ENCODE measurements around the gene PODXL.

PODXL gene

GRCh38 chr7:131502810-131503508, 53.5 kb downstream of the PODXL start:
- CTCF ChIA-PET, result interaction anchor here (0.7 kb wide), 1 partner anchor 151 kb away, joined by 3 read pairs; no protein-coding TSS in a partner anchor
- POLR2A ChIA-PET, result no interaction called here
- no peak for TF ChIP-seq HDGF (IDR thresholded peaks at IDR 0.05; ENCODE audit: borderline replicate concordance)
- no peak for TF ChIP-seq TARDBP (IDR thresholded peaks at IDR 0.05)
- no peak for TF ChIP-seq LEF1 (IDR thresholded peaks at IDR 0.05; ENCODE audit: borderline replicate concordance)
- TF ChIP-seq FOXM1 (IDR thresholded peaks at IDR 0.05; ENCODE audit: borderline replicate concordance), result no peak
- no peak for DNase-seq (ENCODE audit: extremely low spot score)

- ChIA-PET CTCF (interaction anchor here (0.7 kb wide), 1 partner anchor 152 kb away, joined by 3 read pairs; no protein-coding TSS in a partner anchor), POLR2A (no interaction called here)
- no peak for DNase-seq (ENCODE audit: extremely low spot score)
- TF ChIP-seq HDGF (IDR thresholded peaks at IDR 0.05; ENCODE audit: borderline replicate concordance) (no peak), LEF1 (IDR thresholded peaks at IDR 0.05; ENCODE audit: borderline replicate concordance) (no peak), NFRKB (IDR thresholded peaks at IDR 0.05) (no peak)
Observed at GRCh38 chr7:131501930-131502685, 54.3 kb downstream of the PODXL start.

- TF ChIP-seq SUZ12 (IDR thresholded peaks at IDR 0.05) (no peak), FOXA1 (IDR thresholded peaks at IDR 0.05) (no peak), ELF4 (IDR thresholded peaks at IDR 0.05) (no peak), SP1 (IDR thresholded peaks at IDR 0.05) (no peak), NFRKB (IDR thresholded peaks at IDR 0.05) (no peak), BHLHE40 (IDR thresholded peaks at IDR 0.05; ENCODE audit: borderline replicate concordance) (no peak), ARNT (IDR thresholded peaks at IDR 0.05) (no peak), CTBP1 (IDR thresholded peaks at IDR 0.05; ENCODE audit: borderline replicate concordance) (no peak), PKNOX1 (IDR thresholded peaks at IDR 0.05) (no peak), FOXM1 (IDR thresholded peaks at IDR 0.05; ENCODE audit: borderline replicate concordance) (no peak), LEF1 (IDR thresholded peaks at IDR 0.05; ENCODE audit: borderline replicate concordance) (no peak), L3MBTL2 (conservative IDR thresholded peaks at IDR 0.05) (no peak), ZNF384 (IDR thresholded peaks at IDR 0.05) (no peak), HDGF (IDR thresholded peaks at IDR 0.05; ENCODE audit: borderline replicate concordance) (no peak), TARDBP (IDR thresholded peaks at IDR 0.05) (no peak)
- CTCF ChIA-PET, result interaction anchor here (1.1 kb wide), 1 partner anchor 12 kb away, joined by 5 read pairs; no protein-coding TSS in a partner anchor
- POLR2A ChIA-PET, result no interaction called here
- no peak for DNase-seq (ENCODE audit: extremely low spot score)
Observed at GRCh38 chr7:131501422-131501821, 55.0 kb downstream of the PODXL start.

- POLR2A ChIA-PET, result no interaction called here
- CTCF ChIA-PET, result no interaction called here
Observed at GRCh38 chr7:131500357-131500756, 56.1 kb downstream of the PODXL start.

GRCh38 chr7:131499801-131500200, 56.6 kb downstream of the PODXL start:
- CTCF ChIA-PET, result no interaction called here
- POLR2A ChIA-PET, result no interaction called here
- DNase-seq (ENCODE audit: extremely low spot score), result no peak
- TF ChIP-seq NFRKB (IDR thresholded peaks at IDR 0.05) (no peak), ZNF384 (IDR thresholded peaks at IDR 0.05) (no peak), FOXA1 (IDR thresholded peaks at IDR 0.05) (no peak), PKNOX1 (IDR thresholded peaks at IDR 0.05) (no peak), ELF4 (IDR thresholded peaks at IDR 0.05) (no peak), LEF1 (IDR thresholded peaks at IDR 0.05; ENCODE audit: borderline replicate concordance) (no peak), FOXM1 (IDR thresholded peaks at IDR 0.05; ENCODE audit: borderline replicate concordance) (no peak), CTBP1 (IDR thresholded peaks at IDR 0.05; ENCODE audit: borderline replicate concordance) (no peak)

More at GRCh38 chr7:131500357-131500756, 56.1 kb downstream of the PODXL start:
- no peak for TF ChIP-seq SUZ12 (IDR thresholded peaks at IDR 0.05)
- no peak for TF ChIP-seq L3MBTL2 (conservative IDR thresholded peaks at IDR 0.05)
- TF ChIP-seq SP1 (IDR thresholded peaks at IDR 0.05), result no peak
- TF ChIP-seq FOXK2 (IDR thresholded peaks at IDR 0.05), result no peak
- no peak for TF ChIP-seq FOXM1 (IDR thresholded peaks at IDR 0.05; ENCODE audit: borderline replicate concordance)
- TF ChIP-seq HDGF (IDR thresholded peaks at IDR 0.05; ENCODE audit: borderline replicate concordance), result no peak
- TF ChIP-seq CTBP1 (IDR thresholded peaks at IDR 0.05; ENCODE audit: borderline replicate concordance), result no peak
- TF ChIP-seq BHLHE40 (IDR thresholded peaks at IDR 0.05; ENCODE audit: borderline replicate concordance), result no peak
- no peak for TF ChIP-seq TARDBP (IDR thresholded peaks at IDR 0.05)
- TF ChIP-seq ARNT (IDR thresholded peaks at IDR 0.05), result no peak
- TF ChIP-seq NFRKB (IDR thresholded peaks at IDR 0.05), result no peak
- TF ChIP-seq PKNOX1 (IDR thresholded peaks at IDR 0.05), result no peak
- no peak for TF ChIP-seq LEF1 (IDR thresholded peaks at IDR 0.05; ENCODE audit: borderline replicate concordance)
- TF ChIP-seq ZNF384 (IDR thresholded peaks at IDR 0.05), result no peak
- TF ChIP-seq FOXA1 (IDR thresholded peaks at IDR 0.05), result no peak
- no peak for TF ChIP-seq ELF4 (IDR thresholded peaks at IDR 0.05)
- no peak for DNase-seq (ENCODE audit: extremely low spot score)

- TF ChIP-seq FOXA1 (IDR thresholded peaks at IDR 0.05) (no peak), ZNF384 (IDR thresholded peaks at IDR 0.05) (no peak), FOXK2 (IDR thresholded peaks at IDR 0.05) (no peak), BHLHE40 (IDR thresholded peaks at IDR 0.05; ENCODE audit: borderline replicate concordance) (no peak), LEF1 (IDR thresholded peaks at IDR 0.05; ENCODE audit: borderline replicate concordance) (no peak), SUZ12 (IDR thresholded peaks at IDR 0.05) (no peak), FOXM1 (IDR thresholded peaks at IDR 0.05; ENCODE audit: borderline replicate concordance) (no peak), HDGF (IDR thresholded peaks at IDR 0.05; ENCODE audit: borderline replicate concordance) (no peak), L3MBTL2 (conservative IDR thresholded peaks at IDR 0.05) (no peak), TARDBP (IDR thresholded peaks at IDR 0.05) (no peak), SP1 (IDR thresholded peaks at IDR 0.05) (no peak), NFRKB (IDR thresholded peaks at IDR 0.05) (no peak), ARNT (IDR thresholded peaks at IDR 0.05) (no peak), CTBP1 (IDR thresholded peaks at IDR 0.05; ENCODE audit: borderline replicate concordance) (no peak), PKNOX1 (IDR thresholded peaks at IDR 0.05) (no peak), ELF4 (IDR thresholded peaks at IDR 0.05) (no peak)
- ChIA-PET POLR2A (no interaction called here), CTCF (no interaction called here)
- DNase-seq (ENCODE audit: extremely low spot score), result no peak
Observed at GRCh38 chr7:131498237-131498885, 58.1 kb downstream of the PODXL start.
